GM12878 (cell line): ENCODE data around the gene IFNAR1. TPM values are rescaled to one million over a fixed set of nuclear protein-coding genes. Genes with fewer than 3 reads are reported as not detected.
A peak's percentile ranks its signal among the peaks of the same experiment; 100 is the strongest.

Source experiments
- CREM ChIP-seq: IDR thresholded peaks from 2 replicates; pipeline ENCODE4 v1.6.1; 2014; ENCODE audit warnings: antibody characterized with exemption, low read depth
- MEF2A ChIP-seq: IDR thresholded peaks from 2 replicates; pipeline ENCODE4 v1.6.1; 2011; ENCODE audit warnings: low read depth, mild to moderate bottlenecking, low read length, moderate library complexity; ENCODE audit not compliant: insufficient read depth
- MYB ChIP-seq: fragments of 150-350 bp; IDR thresholded peaks from 2 replicates; pipeline ENCODE4 v1.6.1; 2014; ENCODE audit warnings: mild to moderate bottlenecking, low read depth, low read length, borderline replicate concordance
- POLR2AphosphoS5 ChIP-seq: IDR thresholded peaks from 2 replicates; pipeline ENCODE4 v1.6.1; 2011; ENCODE audit warnings: mild to moderate bottlenecking, low read length, inconsistent platforms
- SMC3 ChIP-seq: IDR thresholded peaks from 2 replicates; pipeline ENCODE4 v1.6.1; 2011; ENCODE audit warnings: low read length, improper control_type of control experiment, borderline replicate concordance
- TCF12 ChIP-seq: IDR thresholded peaks from 2 replicates; pipeline ENCODE4 v1.6.1; 2011; ENCODE audit warnings: low read depth, mild to moderate bottlenecking, low read length
- polyA plus RNA-seq, 11 experiments: library from polyadenylated mRNA; depleted of rRNA in 4 of 11; unstranded in 6 of 11; stranded (reverse) in 5 of 11; fragments of >200 nt; fragmentation: Nextera tagmentation in 4 of 11; fragmentation: Illumina TruSeq in 1 of 11; extraction: Ambion mirVana in 4 of 11; extraction: Trizol in 1 of 11; gene quantifications; 1 replicate in 1 of 11; 2 replicates in 10 of 11; pipeline versions ENCODE4 v1.2.1 to v1.2.3, GENCODE V29; 2011 to 2016; ENCODE audit warnings: inconsistent platforms in 2 of 11, missing spikeins in 2 of 11, low read depth in 1 of 11
- total RNA-seq, 4 experiments: library from RNA; depleted of rRNA in 3 of 4; stranded (reverse); fragments of >200 nt in 3 of 4; fragmentation: Illumina TruSeq in 1 of 4; extraction: Trizol in 1 of 4; gene quantifications; 2 replicates each; pipeline versions ENCODE4 v1.2.1 to v1.2.3, GENCODE V29; 2013 to 2021
- TF ChIP-seq, protein P1 (sequence below): IDR thresholded peaks from 2 replicates; pipeline ENCODE4 v1.6.1; 2011; ENCODE audit warnings: borderline replicate concordance, low read depth, mild to moderate bottlenecking, moderate library complexity, low read length; ENCODE audit not compliant: insufficient read depth, poor library complexity, severe bottlenecking
- TF ChIP-seq, protein P2 (sequence below): IDR thresholded peaks from 2 replicates; pipeline ENCODE4 v1.6.1; 2012; ENCODE audit warnings: low read depth, low read length, improper control_type of control experiment
- TF ChIP-seq, protein P3 (sequence below): fragments of 450-650 bp; IDR thresholded peaks from 2 replicates; pipeline ENCODE4 v1.6.1; 2016; ENCODE audit warnings: mild to moderate bottlenecking

Gene IFNAR1
- total and polyA plus RNA-seq, 10 of the 15 experiments (the other 5 are each of a cell fraction or from before 2014, with no cell fraction given), result 12.0 to 62.4 (median 24.6) TPM

DNA sequence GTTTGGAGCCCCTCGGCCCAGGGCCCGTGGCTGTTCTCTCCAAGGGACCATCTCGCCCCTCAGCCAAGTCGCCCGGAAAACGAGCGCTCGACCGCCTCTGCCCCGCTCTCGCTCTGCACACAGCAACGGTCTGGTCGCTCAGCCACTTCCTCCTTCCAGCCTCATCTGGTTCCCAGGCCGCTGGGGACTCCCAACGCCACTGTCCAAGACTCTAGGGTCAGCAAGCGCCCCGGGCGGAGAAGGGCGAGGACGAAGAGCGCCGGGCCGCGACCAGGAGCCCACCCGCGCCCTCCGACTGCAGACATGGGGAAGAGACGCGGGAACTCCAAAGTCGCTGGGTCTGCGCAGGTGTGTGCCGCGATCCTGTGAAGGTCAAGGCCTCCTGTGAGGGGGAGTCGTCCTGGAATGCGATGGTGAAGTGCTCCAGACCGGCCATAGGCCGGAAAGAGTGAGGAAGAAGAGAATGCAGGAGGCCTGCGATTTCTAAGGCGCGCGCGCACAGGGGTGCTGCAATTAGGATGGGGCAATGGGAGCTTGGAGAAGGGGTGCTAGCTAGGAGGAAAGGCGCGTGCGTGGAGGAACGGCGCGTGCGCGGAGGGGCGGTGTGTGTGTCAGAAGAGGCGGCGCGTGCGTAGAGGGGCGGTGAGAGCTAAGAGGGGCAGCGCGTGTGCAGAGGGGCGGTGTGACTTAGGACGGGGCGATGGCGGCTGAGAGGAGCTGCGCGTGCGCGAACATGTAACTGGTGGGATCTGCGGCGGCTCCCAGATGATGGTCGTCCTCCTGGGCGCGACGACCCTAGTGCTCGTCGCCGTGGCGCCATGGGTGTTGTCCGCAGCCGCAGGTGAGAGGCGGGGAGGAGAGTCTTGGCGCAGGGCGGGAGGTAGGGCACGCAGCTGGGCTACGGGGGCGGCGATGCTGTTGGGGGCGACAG, at the start of gene IFNAR1 (continued):
- TF ChIP-seq MYB (no peak), SMC3 (no peak), MEF2A (no peak), POLR2AphosphoS5 (peak; percentile 80), CREM (no peak), TCF12 (0 out of 2 replicates have a peak, but pooled peaks have one; percentile 29)
- TF ChIP-seq, protein P1, sequence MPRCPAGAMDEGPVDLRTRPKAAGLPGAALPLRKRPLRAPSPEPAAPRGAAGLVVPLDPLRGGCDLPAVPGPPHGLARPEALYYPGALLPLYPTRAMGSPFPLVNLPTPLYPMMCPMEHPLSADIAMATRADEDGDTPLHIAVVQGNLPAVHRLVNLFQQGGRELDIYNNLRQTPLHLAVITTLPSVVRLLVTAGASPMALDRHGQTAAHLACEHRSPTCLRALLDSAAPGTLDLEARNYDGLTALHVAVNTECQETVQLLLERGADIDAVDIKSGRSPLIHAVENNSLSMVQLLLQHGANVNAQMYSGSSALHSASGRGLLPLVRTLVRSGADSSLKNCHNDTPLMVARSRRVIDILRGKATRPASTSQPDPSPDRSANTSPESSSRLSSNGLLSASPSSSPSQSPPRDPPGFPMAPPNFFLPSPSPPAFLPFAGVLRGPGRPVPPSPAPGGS, result no peak
- TF ChIP-seq, protein P2, sequence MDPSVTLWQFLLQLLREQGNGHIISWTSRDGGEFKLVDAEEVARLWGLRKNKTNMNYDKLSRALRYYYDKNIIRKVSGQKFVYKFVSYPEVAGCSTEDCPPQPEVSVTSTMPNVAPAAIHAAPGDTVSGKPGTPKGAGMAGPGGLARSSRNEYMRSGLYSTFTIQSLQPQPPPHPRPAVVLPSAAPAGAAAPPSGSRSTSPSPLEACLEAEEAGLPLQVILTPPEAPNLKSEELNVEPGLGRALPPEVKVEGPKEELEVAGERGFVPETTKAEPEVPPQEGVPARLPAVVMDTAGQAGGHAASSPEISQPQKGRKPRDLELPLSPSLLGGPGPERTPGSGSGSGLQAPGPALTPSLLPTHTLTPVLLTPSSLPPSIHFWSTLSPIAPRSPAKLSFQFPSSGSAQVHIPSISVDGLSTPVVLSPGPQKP, result no peak
- TF ChIP-seq, protein P3, sequence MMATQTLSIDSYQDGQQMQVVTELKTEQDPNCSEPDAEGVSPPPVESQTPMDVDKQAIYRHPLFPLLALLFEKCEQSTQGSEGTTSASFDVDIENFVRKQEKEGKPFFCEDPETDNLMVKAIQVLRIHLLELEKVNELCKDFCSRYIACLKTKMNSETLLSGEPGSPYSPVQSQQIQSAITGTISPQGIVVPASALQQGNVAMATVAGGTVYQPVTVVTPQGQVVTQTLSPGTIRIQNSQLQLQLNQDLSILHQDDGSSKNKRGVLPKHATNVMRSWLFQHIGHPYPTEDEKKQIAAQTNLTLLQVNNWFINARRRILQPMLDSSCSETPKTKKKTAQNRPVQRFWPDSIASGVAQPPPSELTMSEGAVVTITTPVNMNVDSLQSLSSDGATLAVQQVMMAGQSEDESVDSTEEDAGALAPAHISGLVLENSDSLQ, result no peak
- TF ChIP-seq, all 136 proteins: peak for 45
